ENCODE measurements around the gene INPP1. TPM values are rescaled to one million over a fixed set of nuclear protein-coding genes. Genes with fewer than 3 reads are reported as not detected.

INPP1 gene
- total RNA-seq, 1 donor from 2014 or later = 6.5 TPM

DNA sequence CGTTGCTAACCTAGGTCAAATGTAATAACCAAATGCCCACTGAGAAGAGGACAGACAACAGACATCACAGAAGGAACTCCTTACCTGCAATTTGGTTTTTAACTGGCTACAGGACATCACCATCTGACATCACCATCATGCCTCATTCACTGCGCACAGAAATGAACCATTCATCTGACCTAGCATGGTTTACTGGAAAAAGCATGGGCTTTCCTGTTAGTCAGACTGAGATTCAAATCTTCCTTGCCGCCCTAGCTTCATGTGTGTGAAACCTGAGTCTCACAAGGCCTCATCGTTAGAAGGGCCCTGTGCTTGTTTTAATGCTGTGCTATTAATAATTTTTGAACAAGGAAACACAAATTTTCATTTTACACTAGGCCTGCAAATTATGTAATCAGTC lies 22.7 kb upstream of the INPP1 start:
- TF ChIP-seq, protein P1, sequence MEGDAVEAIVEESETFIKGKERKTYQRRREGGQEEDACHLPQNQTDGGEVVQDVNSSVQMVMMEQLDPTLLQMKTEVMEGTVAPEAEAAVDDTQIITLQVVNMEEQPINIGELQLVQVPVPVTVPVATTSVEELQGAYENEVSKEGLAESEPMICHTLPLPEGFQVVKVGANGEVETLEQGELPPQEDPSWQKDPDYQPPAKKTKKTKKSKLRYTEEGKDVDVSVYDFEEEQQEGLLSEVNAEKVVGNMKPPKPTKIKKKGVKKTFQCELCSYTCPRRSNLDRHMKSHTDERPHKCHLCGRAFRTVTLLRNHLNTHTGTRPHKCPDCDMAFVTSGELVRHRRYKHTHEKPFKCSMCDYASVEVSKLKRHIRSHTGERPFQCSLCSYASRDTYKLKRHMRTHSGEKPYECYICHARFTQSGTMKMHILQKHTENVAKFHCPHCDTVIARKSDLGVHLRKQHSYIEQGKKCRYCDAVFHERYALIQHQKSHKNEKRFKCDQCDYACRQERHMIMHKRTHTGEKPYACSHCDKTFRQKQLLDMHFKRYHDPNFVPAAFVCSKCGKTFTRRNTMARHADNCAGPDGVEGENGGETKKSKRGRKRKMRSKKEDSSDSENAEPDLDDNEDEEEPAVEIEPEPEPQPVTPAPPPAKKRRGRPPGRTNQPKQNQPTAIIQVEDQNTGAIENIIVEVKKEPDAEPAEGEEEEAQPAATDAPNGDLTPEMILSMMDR (conservative IDR thresholded peaks at IDR 0.05; ENCODE audit: low read depth, low read length) = no peak
- no peak for DNase-seq (ENCODE audit: low read depth)
- no peak overlapping the region for H3K4me3 ChIP-seq (ENCODE audit: low read depth, low read length)

DNA sequence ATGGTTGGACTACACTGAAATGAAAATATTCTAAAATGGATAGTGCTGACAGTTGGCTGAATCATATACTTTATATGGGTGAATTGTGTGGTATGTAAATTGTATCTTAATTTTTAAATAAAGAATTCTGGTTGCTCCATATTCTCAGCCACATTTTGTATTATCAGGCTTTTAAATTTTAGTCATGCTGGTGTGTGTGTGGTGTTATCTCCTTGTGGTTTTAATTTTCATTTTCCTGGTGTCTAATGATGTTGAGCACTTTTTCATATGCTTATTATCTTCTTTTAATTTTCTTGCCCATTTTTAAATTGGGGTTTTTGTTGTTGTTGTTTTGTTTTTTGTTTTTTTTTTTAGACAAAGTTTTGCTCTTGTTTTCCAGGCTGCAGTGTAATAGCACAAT lies 20.0 kb upstream of the INPP1 start:
- TF ChIP-seq, protein P1 (conservative IDR thresholded peaks at IDR 0.05; ENCODE audit: low read depth, low read length) = no peak
- DNase-seq (ENCODE audit: low read depth) = no peak
- H3K4me3 ChIP-seq (ENCODE audit: low read depth, low read length) = no peak overlapping the region

DNA sequence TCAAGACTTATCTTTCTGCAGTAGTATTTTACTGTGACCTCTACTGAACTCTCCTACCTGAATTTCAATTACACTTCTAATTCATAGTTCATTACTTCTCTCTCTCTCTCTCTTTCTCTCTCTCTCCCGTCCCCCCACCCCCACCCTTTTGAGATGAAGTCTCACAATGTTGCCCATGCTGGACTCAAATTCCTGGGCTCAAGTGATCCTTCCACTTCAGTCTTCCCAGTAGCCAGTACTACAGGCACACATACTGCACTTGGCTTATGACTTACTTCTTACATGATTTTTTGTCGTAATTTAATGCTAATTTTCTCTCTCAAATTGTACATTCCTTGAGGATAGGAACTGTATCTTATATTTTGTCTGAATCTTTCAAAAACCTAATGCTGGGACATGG lies 17.8 kb upstream of the INPP1 start:
- TF ChIP-seq, protein P1 (conservative IDR thresholded peaks at IDR 0.05; ENCODE audit: low read depth, low read length) = no peak
- H3K4me3 ChIP-seq (ENCODE audit: low read depth, low read length) = no peak overlapping the region
- no peak for DNase-seq (ENCODE audit: low read depth)

DNA sequence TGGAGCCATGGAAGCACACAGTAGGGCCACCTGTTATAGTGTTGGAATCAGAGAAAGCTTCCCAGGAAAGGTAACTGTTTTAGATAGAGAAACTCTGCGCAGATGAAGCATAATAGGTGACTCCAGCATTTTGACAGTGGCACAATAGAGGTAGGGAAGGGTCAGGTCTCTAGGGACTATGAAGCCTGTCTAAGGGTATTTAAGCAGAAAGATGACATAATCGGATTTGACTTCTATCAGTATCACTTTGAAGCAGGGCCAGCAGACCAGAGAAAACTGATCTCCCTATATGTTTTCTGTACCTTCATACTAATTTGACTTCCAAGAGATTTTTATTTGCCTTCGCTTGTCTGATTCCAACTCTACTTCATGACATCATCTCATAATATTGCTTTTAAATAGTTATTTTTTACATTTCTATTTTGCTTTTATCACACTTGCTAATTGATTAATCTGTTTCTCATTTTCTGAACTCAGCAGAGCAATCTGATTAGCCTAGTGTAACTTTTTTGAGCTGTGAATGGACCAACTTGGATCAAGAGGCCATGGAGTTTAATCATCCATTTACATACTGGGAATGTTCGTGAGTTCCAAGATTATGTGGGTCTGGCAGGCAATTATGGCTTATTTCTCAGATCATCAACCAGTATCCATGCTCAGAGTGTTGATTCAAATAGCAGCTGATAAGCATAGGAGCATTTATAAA lies 15.4 kb upstream of the INPP1 start:
- H3K4me3 ChIP-seq (ENCODE audit: low read depth, low read length) = no peak overlapping the region
- no peak for DNase-seq (ENCODE audit: low read depth)
- TF ChIP-seq, protein P1 (conservative IDR thresholded peaks at IDR 0.05; ENCODE audit: low read depth, low read length) = no peak

DNA sequence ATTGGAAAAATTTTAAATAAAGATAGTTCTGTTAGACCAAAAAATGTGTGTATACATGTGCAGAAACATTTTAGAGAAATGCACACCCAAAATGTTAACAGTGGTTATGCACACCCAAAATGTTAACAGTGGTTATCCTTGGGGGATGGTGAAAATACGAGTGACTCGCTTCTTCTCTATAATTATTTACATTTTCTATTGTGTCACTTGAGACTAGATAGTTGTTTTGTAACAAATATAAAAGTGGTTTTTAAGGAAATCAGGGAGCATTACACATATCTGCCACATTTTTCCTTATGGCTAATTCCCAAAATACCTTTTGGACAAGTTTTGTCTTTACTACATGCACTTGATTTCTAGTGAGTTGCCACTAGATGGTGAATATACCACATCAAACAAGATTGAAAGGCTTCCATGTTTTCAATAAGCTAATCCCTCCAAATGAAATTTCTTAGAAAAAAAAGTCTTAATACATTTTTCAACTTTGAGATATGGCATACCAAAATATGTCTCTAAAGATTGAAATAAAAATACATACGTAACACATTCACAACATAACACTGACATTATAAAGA lies 14.7 kb upstream of the INPP1 start:
- DNase-seq (ENCODE audit: low read depth) = no peak

DNA sequence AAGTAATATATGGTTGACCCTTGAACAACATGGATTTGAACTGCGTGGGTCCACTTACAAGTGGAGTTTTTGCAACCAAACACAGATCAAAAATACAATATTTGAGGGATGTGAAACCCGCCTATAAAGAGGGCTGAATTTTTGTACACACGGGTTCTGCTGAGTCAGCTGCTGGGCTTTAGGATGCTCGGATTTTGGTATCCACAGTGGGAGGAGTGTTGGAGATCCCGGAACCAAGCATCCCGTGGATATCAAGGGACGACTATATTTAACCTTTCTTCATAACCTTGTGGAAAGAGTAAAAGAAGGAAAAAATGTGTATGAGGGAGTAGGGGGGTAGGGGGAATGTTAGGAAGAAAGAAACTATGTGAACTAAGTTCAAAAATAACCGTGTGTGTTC lies 10.0 kb upstream of the INPP1 start:
- DNase-seq (ENCODE audit: low read depth) = no peak
- TF ChIP-seq, protein P1 (conservative IDR thresholded peaks at IDR 0.05; ENCODE audit: low read depth, low read length) = no peak
- no peak overlapping the region for H3K4me3 ChIP-seq (ENCODE audit: low read depth, low read length)

More for the DNA sequence above, 14.7 kb upstream of the INPP1 start:
- TF ChIP-seq, protein P1 (conservative IDR thresholded peaks at IDR 0.05; ENCODE audit: low read depth, low read length) = peak; percentile 51
- H3K4me3 ChIP-seq (ENCODE audit: low read depth, low read length) = no peak overlapping the region

DNA sequence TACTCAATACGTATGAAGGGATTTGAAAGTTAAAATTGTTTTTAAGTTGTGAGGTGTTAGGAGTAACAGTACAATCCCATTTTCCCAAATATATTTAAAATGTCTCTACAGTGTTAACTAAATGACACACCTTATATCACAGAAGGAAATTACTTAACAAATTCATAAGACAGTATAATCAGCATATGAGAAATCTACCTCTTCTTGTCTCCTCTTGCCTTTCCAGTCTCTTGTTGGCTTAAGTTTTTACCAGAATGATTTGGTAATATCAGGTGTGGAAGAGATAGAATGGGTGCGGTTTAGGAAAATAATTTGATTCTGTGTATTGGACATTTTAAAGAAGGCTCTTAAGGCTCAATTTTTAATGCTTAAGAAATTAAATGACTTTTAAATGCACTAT lies 9.5 kb upstream of the INPP1 start:
- H3K4me3 ChIP-seq (ENCODE audit: low read depth, low read length) = no peak overlapping the region
- TF ChIP-seq, protein P1 (conservative IDR thresholded peaks at IDR 0.05; ENCODE audit: low read depth, low read length) = no peak

More for the DNA sequence above, 9.5 kb upstream of the INPP1 start:
- DNase-seq (ENCODE audit: low read depth) = no peak
